Smooth muscle cell (in vitro differentiated cells): ENCODE measurements around the gene TDRD5. TPM values are rescaled to one million over a fixed set of nuclear protein-coding genes. Genes with fewer than 3 reads are reported as not detected.
A peak's percentile ranks its signal among the peaks of the same experiment; 100 is the strongest.

Experiments
- DNase-seq: peaks from one replicate; lab custom pipeline; 2025; ENCODE audit not compliant: unreplicated experiment; lab: John Stamatoyannopoulos, UW
- H2AFZ ChIP-seq: fragments of 200-600 bp; sonication (generic); 2 replicates; pipeline ENCODE4 v1.6.0; 2016; ENCODE audit warnings: antibody characterized with exemption, low read depth, mild to moderate bottlenecking
- H3F3A ChIP-seq: fragments of 200-600 bp; sonication (generic); 2 replicates; pipeline ENCODE4 v1.6.0; 2017; ENCODE audit warnings: antibody characterized with exemption, low read depth
- H3K27ac ChIP-seq: fragments of 200-600 bp; sonication (generic); 2 replicates; pipeline ENCODE4 v1.5.1; 2016; ENCODE audit warnings: low read depth, mild to moderate bottlenecking
- H3K27me3 ChIP-seq: fragments of 200-600 bp; sonication (generic); 2 replicates; pipeline ENCODE4 v1.6.1; 2016; ENCODE audit warnings: low read depth, mild to moderate bottlenecking
- H3K36me3 ChIP-seq: fragments of 200-600 bp; sonication (generic); 2 replicates; pipeline ENCODE4 v1.5.1; 2016; ENCODE audit warnings: low read depth
- H3K4me1 ChIP-seq: fragments of 200-600 bp; sonication (generic); 2 replicates; pipeline ENCODE4 v1.5.1; 2016; ENCODE audit warnings: low read depth
- H3K4me2 ChIP-seq: fragments of 200-600 bp; sonication (generic); 2 replicates; pipeline ENCODE4 v1.6.0; 2016; ENCODE audit warnings: mild to moderate bottlenecking
- H3K4me3 ChIP-seq: fragments of 200-600 bp; sonication (generic); 2 replicates; pipeline ENCODE4 v1.5.1; 2016; ENCODE audit warnings: mild to moderate bottlenecking
- H3K79me2 ChIP-seq: fragments of 200-600 bp; sonication (generic); 2 replicates; pipeline ENCODE4 v1.6.0; 2016; ENCODE audit warnings: low read depth, mild to moderate bottlenecking
- H3K9ac ChIP-seq: fragments of 200-600 bp; sonication (generic); 2 replicates; pipeline ENCODE4 v1.6.0; 2016; ENCODE audit warnings: low read depth
- H3K9me3 ChIP-seq: fragments of 200-600 bp; sonication (generic); replicated peaks from 2 replicates; pipeline ENCODE4 v1.5.1; 2016; ENCODE audit warnings: low read depth
- H4K20me1 ChIP-seq: fragments of 200-600 bp; sonication (generic); 2 replicates; pipeline ENCODE4 v1.6.0; 2016; ENCODE audit warnings: low read depth
- CTCF ChIP-seq: fragments of 200-600 bp; sonication (generic); IDR thresholded peaks from 2 replicates; pipeline ENCODE4 v1.5.1; 2017; ENCODE audit warnings: borderline replicate concordance, mild to moderate bottlenecking, antibody characterized with exemption; ENCODE audit not compliant: insufficient read depth, poor library complexity, severe bottlenecking
- WGBS: methylation state at CpG from one replicate; pipeline ENCODE4 v1.1.7; 2016; ENCODE audit warnings: low lambda C conversion rate; 5-methylcytosine and 5-hydroxymethylcytosine counted together
- polyA plus RNA-seq: library from polyadenylated mRNA; unstranded; fragments of >200 nt; fragmentation: Nextera tagmentation; extraction: Ambion mirVana; gene quantifications from 2 replicates; pipeline ENCODE4 v1.2.1, GENCODE V29; 2016
- total RNA-seq: library from RNA; depleted of rRNA; stranded (reverse); fragments of >200 nt; gene quantifications from 2 replicates; pipeline ENCODE4 v1.2.3, GENCODE V29; 2014

Gene TDRD5
- total and polyA plus RNA-seq, 2 experiments from 2014 or later = not detected

- Histone ChIP-seq H4K20me1 (no peaks in the 10 kb centered on the region), H3K4me2 (peak overlapping the region; percentile 85), H3K4me3 (peak overlapping the region; percentile 56), H3K27ac (no peak overlapping the region), H3K9ac (peak overlapping the region; percentile 32), H3F3A (no peaks in the 10 kb centered on the region), H2AFZ (peak overlapping the region; percentile 79), H3K27me3 (peaks cover 6% of the 10 kb centered on the region), H3K4me1 (peaks cover 5% of the 10 kb centered on the region), H3K36me3 (no peaks in the 10 kb centered on the region), H3K79me2 (no peaks in the 10 kb centered on the region), H3K9me3 (no peaks in the 10 kb centered on the region)
- 11% methylated on average over 45 of the region's 60 CpGs for WGBS
- DNase-seq = no peak
- peak; percentile 48 for TF ChIP-seq CTCF
These were observed 5.4 kb upstream of the TDRD5 start for GRCh38 chr1:179586107-179586823.

- 98% methylated on average over 6 of the region's 6 CpGs for WGBS
- no peak for TF ChIP-seq CTCF
These were observed 4.3 kb upstream of the TDRD5 start for GRCh38 chr1:179587336-179587735.

GRCh38 chr1:179588425-179589024 lies 3.1 kb upstream of the TDRD5 start:
- Histone ChIP-seq H4K20me1 (no peaks in the 10 kb centered on the region), H3K9me3 (no peaks in the 10 kb centered on the region), H3K9ac (no peak overlapping the region), H3K79me2 (no peaks in the 10 kb centered on the region), H3K4me3 (no peak overlapping the region), H3K36me3 (no peaks in the 10 kb centered on the region), H2AFZ (no peak overlapping the region), H3F3A (no peaks in the 10 kb centered on the region), H3K27ac (no peak overlapping the region), H3K27me3 (peaks cover 23% of the 10 kb centered on the region), H3K4me1 (peaks cover 5% of the 10 kb centered on the region), H3K4me2 (no peak overlapping the region)
- no peak for TF ChIP-seq CTCF
- DNase-seq = no peak
- 92% methylated on average over 18 of the region's 18 CpGs for WGBS

More at GRCh38 chr1:179587336-179587735, 4.3 kb upstream of the TDRD5 start:
- Histone ChIP-seq H3K27me3 (peaks cover 11% of the 10 kb centered on the region), H3K4me1 (peaks cover 5% of the 10 kb centered on the region), H2AFZ (no peak overlapping the region), H3K4me2 (no peak overlapping the region), H3K36me3 (no peaks in the 10 kb centered on the region), H3F3A (no peaks in the 10 kb centered on the region), H4K20me1 (no peaks in the 10 kb centered on the region), H3K9me3 (no peaks in the 10 kb centered on the region), H3K9ac (no peak overlapping the region), H3K27ac (no peak overlapping the region), H3K79me2 (no peaks in the 10 kb centered on the region), H3K4me3 (no peak overlapping the region)
- no peak for DNase-seq
